Measurements from ENCODE around the gene VMAC. TPM values are rescaled to one million over a fixed set of nuclear protein-coding genes. Genes with fewer than 3 reads are reported as not detected.

VMAC gene
- total and polyA plus RNA-seq, 2 donors (not counting 3 experiments of a cell fraction or from before 2014, with no cell fraction given) = 4.7 to 6.9 TPM

- no peak overlapping the region for H3K9ac ChIP-seq (replicated peaks; ENCODE audit: extremely low read depth, insufficient read depth, low read length)
- H3K36me3 ChIP-seq (ENCODE audit: control insufficient read depth in 2 of 2, extremely low read depth in 1 of 2, insufficient read depth in 2 of 2, low read length in 2 of 2) = no peaks in the 10 kb centered on the region
- no peaks in the 10 kb centered on the region for H3K79me2 ChIP-seq (ENCODE audit: control insufficient read depth, insufficient read depth, low read length)
- H3K4me2 ChIP-seq (ENCODE audit: insufficient read depth, low read length) = no peak overlapping the region
- intact Hi-C loops (cut with micrococcal nuclease) (no loop called here), dilution Hi-C loops (cut with MboI; ENCODE audit: extremely low pct_ligation_motif_present, low sequenced_read_pairs) (no loop called here)
- no peaks in the 10 kb centered on the region for H3K9me3 ChIP-seq (replicated peaks; ENCODE audit: control insufficient read depth, insufficient read depth, low read length)
- ChIA-PET POLR2A (no interaction called here), CTCF (no interaction called here)
- FAIRE-seq = no peak
- no peaks in the 10 kb centered on the region for H3K4me1 ChIP-seq (ENCODE audit: control insufficient read depth, extremely low read depth, insufficient read depth, low read length)
- DNase-seq (ENCODE audit: low read depth, low spot score) = no peak
- H3K4me3 ChIP-seq (replicated peaks in 1 of 3; ENCODE audit: insufficient read depth in 1 of 3, low read depth in 1 of 3, low read length in 3 of 3) = no peak overlapping the region
- no peak for TF ChIP-seq FOS (IDR thresholded peaks at IDR 0.05; ENCODE audit: borderline replicate concordance, insufficient read depth, low read length)
- no peak for TF ChIP-seq JUN (IDR thresholded peaks at IDR 0.05; ENCODE audit: borderline replicate concordance, insufficient read depth, insufficient read length, low read depth)
- TF ChIP-seq MYC (IDR thresholded peaks at IDR 0.05; ENCODE audit: low read depth, low read length) = no peak
- TF ChIP-seq CTCF (IDR thresholded peaks at IDR 0.05; ENCODE audit: extremely low read depth in 1 of 2, insufficient read depth in 1 of 2, low read depth in 1 of 2, low read length in 2 of 2) = no peak
- no peak for TF ChIP-seq POLR2AphosphoS5 (IDR thresholded peaks at IDR 0.05; ENCODE audit: insufficient read depth, low read depth, low read length)
- TF ChIP-seq MAX (IDR thresholded peaks at IDR 0.05; ENCODE audit: insufficient read depth, insufficient read length) = no peak
- TF ChIP-seq EZH2 (IDR thresholded peaks at IDR 0.05; ENCODE audit: borderline replicate concordance, low read depth, low read length, severe bottlenecking) = no peak
- TF ChIP-seq POLR2A (IDR thresholded peaks at IDR 0.05; ENCODE audit: low read depth, low read length) = no peak
- TF ChIP-seq GATA2 (IDR thresholded peaks at IDR 0.05; ENCODE audit: insufficient read depth, insufficient read length, low read depth, low read length) = no peak
- no peak overlapping the region for H2AFZ ChIP-seq (ENCODE audit: low read depth, low read length)
- H3K9me1 ChIP-seq (replicated peaks; ENCODE audit: control insufficient read depth, extremely low read depth, insufficient read depth, low read length) = no peaks in the 10 kb centered on the region
- no peaks in the 10 kb centered on the region for H3K27me3 ChIP-seq (ENCODE audit: control insufficient read depth in 2 of 2, insufficient read depth in 2 of 2, low read length in 2 of 2)
- no peaks in the 10 kb centered on the region for H4K20me1 ChIP-seq (replicated peaks; ENCODE audit: control insufficient read depth, extremely low read depth, insufficient read depth, low read length)
- BruUV-seq (replicated peaks) = no TSS peak
- no peak overlapping the region for H3K27ac ChIP-seq (ENCODE audit: insufficient read depth, low read depth, low read length)
These were observed 37.2 kb upstream of the VMAC start for GRCh38 chr19:5867201-5868136.
